ENCODE data around the gene ACBD4.

The ACBD4 gene

DNA sequence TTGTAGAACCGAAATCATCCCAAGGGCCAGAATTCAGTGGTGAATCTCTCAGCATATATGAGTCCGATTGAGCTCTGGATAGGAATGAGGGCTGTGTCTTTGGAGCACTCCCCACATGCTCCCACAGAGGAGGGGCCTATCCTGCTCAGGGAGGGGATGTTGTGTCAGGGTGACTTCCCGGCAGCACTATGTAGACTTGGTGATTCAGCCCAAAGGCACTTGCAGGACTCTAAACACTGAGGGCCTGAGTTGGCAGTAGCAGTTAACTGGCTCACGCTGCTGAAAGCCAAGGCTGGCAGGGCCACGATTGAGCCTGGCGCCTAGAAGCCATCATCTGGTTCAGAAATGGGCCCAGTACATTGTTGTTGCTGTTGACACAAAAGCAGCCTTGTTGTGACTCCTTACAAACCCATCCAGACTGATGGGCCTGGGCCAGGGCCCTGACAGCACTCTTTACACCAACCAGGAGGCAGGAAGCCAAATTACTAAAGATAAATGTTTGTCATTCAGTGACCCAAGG, 42.5 kb upstream of the ACBD4 start:
- Histone ChIP-seq H3K9me3 (ENCODE audit: control insufficient read depth, insufficient read depth, low read depth, low read length) (no peaks in the 10 kb centered on the region), H3K4me1 (ENCODE audit: control insufficient read depth, insufficient read depth, low read length) (no peaks in the 10 kb centered on the region), H3K27ac (ENCODE audit: extremely low read depth, low read depth, low read length) (no peak overlapping the region), H3K4me3 (ENCODE audit: low read depth, low read length) (no peak overlapping the region), H3K36me3 (ENCODE audit: control insufficient read depth in 2 of 2, insufficient read depth in 1 of 2, low read length in 2 of 2) (peaks cover 74 to 96% of the 10 kb centered on the region in 2 experiments)
- no peak for TF ChIP-seq ZNF280C (tag by site-specific recombination; IDR thresholded peaks at IDR 0.05)
- TF ChIP-seq ZNF335 (tag by site-specific recombination; conservative IDR thresholded peaks at IDR 0.05), result no peak
- no peak for TF ChIP-seq ZNF555 (tag by site-specific recombination; conservative IDR thresholded peaks at IDR 0.05)
- no peak for TF ChIP-seq FEZF1 (tag by site-specific recombination; IDR thresholded peaks at IDR 0.05)
- no peak for TF ChIP-seq ZNF37A (tag by site-specific recombination; IDR thresholded peaks at IDR 0.05)
- TF ChIP-seq WT1 (tag by site-specific recombination; IDR thresholded peaks at IDR 0.05), result no peak
- TF ChIP-seq AEBP2 (tag by site-specific recombination; IDR thresholded peaks at IDR 0.05; ENCODE audit: borderline replicate concordance), result no peak
- no peak for TF ChIP-seq ZNF501 (tag by site-specific recombination; IDR thresholded peaks at IDR 0.05)
- CTCF ChIA-PET, result interaction anchor here (0.7 to 2.7 kb wide), 3 partner anchors 23 to 173 kb away, joined by 3 to 7 read pairs (median 5); partner anchors contain the start of gene ACBD4
- POLR2A ChIA-PET, result no interaction called here

GRCh38 chr17:45093444-45094110, 41.9 kb upstream of the ACBD4 start:
- ChIA-PET CTCF (interaction anchor here (0.6 to 2.7 kb wide), 5 partner anchors 23 to 1125 kb away, joined by 3 to 7 read pairs (median 3); partner anchors contain the start of gene ACBD4), POLR2A (no interaction called here)
- Histone ChIP-seq H3K36me3 (ENCODE audit: control insufficient read depth in 2 of 2, insufficient read depth in 1 of 2, low read length in 2 of 2) (peaks cover 67 to 96% of the 10 kb centered on the region in 2 experiments), H3K9me3 (ENCODE audit: control insufficient read depth, insufficient read depth, low read depth, low read length) (no peaks in the 10 kb centered on the region), H3K4me3 (ENCODE audit: low read depth, low read length) (no peak overlapping the region), H3K4me1 (ENCODE audit: control insufficient read depth, insufficient read depth, low read length) (no peaks in the 10 kb centered on the region), H3K27ac (ENCODE audit: extremely low read depth, low read depth, low read length) (no peak overlapping the region)
- no peak for TF ChIP-seq ZBTB20 (tag by site-specific recombination; IDR thresholded peaks at IDR 0.05)
- TF ChIP-seq ZNF791 (tag by site-specific recombination; IDR thresholded peaks at IDR 0.05), result no peak
- TF ChIP-seq ZNF571 (tag by site-specific recombination; IDR thresholded peaks at IDR 0.05), result no peak
- TF ChIP-seq ZFP41 (tag by site-specific recombination; IDR thresholded peaks at IDR 0.05; ENCODE audit: borderline replicate concordance), result no peak
- no peak for TF ChIP-seq YY2 (tag by site-specific recombination; IDR thresholded peaks at IDR 0.05)
- no peak for TF ChIP-seq ZNF221 (tag by site-specific recombination; IDR thresholded peaks at IDR 0.05; ENCODE audit: borderline replicate concordance)
- TF ChIP-seq ZNF513 (tag by site-specific recombination; IDR thresholded peaks at IDR 0.05), result no peak
- TF ChIP-seq ZNF324 (tag by site-specific recombination; IDR thresholded peaks at IDR 0.05), result no peak
- TF ChIP-seq ZNF335 (tag by site-specific recombination; conservative IDR thresholded peaks at IDR 0.05), result no peak
- no peak for TF ChIP-seq ZBTB26 (tag by site-specific recombination; optimal IDR thresholded peaks at IDR 0.05)
- no peak for TF ChIP-seq ZNF223 (tag by site-specific recombination; IDR thresholded peaks at IDR 0.05)
- no peak for TF ChIP-seq ZNF660 (tag by site-specific recombination; IDR thresholded peaks at IDR 0.05)
- no peak for TF ChIP-seq ZSCAN16 (tag by site-specific recombination; IDR thresholded peaks at IDR 0.05)
- no peak for TF ChIP-seq ZNF133 (tag by site-specific recombination; IDR thresholded peaks at IDR 0.05)
- TF ChIP-seq SP2 (tag by site-specific recombination; IDR thresholded peaks at IDR 0.05), result no peak
- TF ChIP-seq ZNF433 (tag by site-specific recombination; IDR thresholded peaks at IDR 0.05; ENCODE audit: low read depth), result no peak
- TF ChIP-seq ZSCAN23 (tag by site-specific recombination; IDR thresholded peaks at IDR 0.05), result no peak
- TF ChIP-seq GLIS1 (tag by site-specific recombination; IDR thresholded peaks at IDR 0.05), result no peak

Measured in HEK293 (cell line).